Gastrocnemius medialis (tissue), 4 donors: Measurements from ENCODE around the gene MED13.

ENCODE experiments used
- CTCF ChIP-seq, 5 experiments: fragments of 450-650 bp in 3 of 5; fragments of 200-600 bp in 2 of 5; sonication (generic) in 2 of 5; IDR thresholded peaks in 4 of 5; conservative IDR thresholded peaks in 1 of 5; 1 replicate in 4 of 5; 2 replicates in 1 of 5; pipeline ENCODE4 v1.5.1; 2016 to 2019; ENCODE audit warnings: antibody characterized with exemption in 5 of 5, mild to moderate bottlenecking in 3 of 5, moderate library complexity in 3 of 5
- POLR2A ChIP-seq, 2 donors: fragments of 450-650 bp; IDR thresholded peaks; one replicate each; pipeline ENCODE4 v1.6.1; 2017; ENCODE audit warnings: antibody characterized with exemption in 2 of 2, mild to moderate bottlenecking in 2 of 2, moderate library complexity in 2 of 2

GRCh38 chr17:62043602-62044001, 21.5 kb downstream of the MED13 start:
- TF ChIP-seq CTCF (IDR thresholded peaks at IDR 0.05 in 4 of 5, conservative IDR thresholded peaks at IDR 0.05 in 1 of 5) (no peak), POLR2A (IDR thresholded peaks at IDR 0.05) (no peak)
